Endothelial cell of umbilical vein (primary cell): ENCODE results near the gene LBHD2.

Experiments used
- EZH2 ChIP-seq: IDR thresholded peaks from 2 replicates; pipeline ENCODE4 v1.6.1; 2012; ENCODE audit warnings: borderline replicate concordance, low read depth, mild to moderate bottlenecking, moderate library complexity, low read length, inconsistent platforms; ENCODE audit not compliant: severe bottlenecking
- GATA2 ChIP-seq: IDR thresholded peaks from 2 replicates; pipeline ENCODE4 v1.7.0; 2011; ENCODE audit warnings: low read depth, mild to moderate bottlenecking, moderate library complexity, mixed read lengths, low read length; ENCODE audit not compliant: insufficient read length, insufficient read depth
- JUN ChIP-seq: IDR thresholded peaks from 2 replicates; pipeline ENCODE4 v1.6.1; 2011; ENCODE audit warnings: borderline replicate concordance, low read depth; ENCODE audit not compliant: insufficient read length, insufficient read depth
- MYC ChIP-seq: IDR thresholded peaks from one replicate; pipeline ENCODE4 v1.6.1; 2011; ENCODE audit warnings: mild to moderate bottlenecking, low read depth, low read length
- POLR2A ChIP-seq: IDR thresholded peaks from 2 replicates; pipeline ENCODE4 v1.6.1; 2012; ENCODE audit warnings: low read depth, mild to moderate bottlenecking, control low read depth, low read length
- POLR2AphosphoS5 ChIP-seq: IDR thresholded peaks from 2 replicates; pipeline ENCODE4 v1.6.1; 2012; ENCODE audit warnings: low read depth, mild to moderate bottlenecking, control low read depth, low read length, moderate library complexity; ENCODE audit not compliant: insufficient read depth
- TF ChIP-seq, protein P1 (sequence below), 2 donors: IDR thresholded peaks; 1 replicate in 1 of 2; 2 replicates in 1 of 2; pipeline ENCODE4 v1.5.1; 2011; ENCODE audit warnings: low read length in 2 of 2, mild to moderate bottlenecking in 2 of 2, moderate library complexity in 2 of 2, control low read depth in 1 of 2, inconsistent platforms in 1 of 2, low read depth in 1 of 2; ENCODE audit not compliant: insufficient read depth in 1 of 2; ENCODE audit errors: extremely low read depth in 1 of 2
- TF ChIP-seq, protein P2 (sequence below): IDR thresholded peaks from 2 replicates; pipeline ENCODE4 v1.6.1; 2011; ENCODE audit not compliant: insufficient read depth, insufficient read length

DNA sequence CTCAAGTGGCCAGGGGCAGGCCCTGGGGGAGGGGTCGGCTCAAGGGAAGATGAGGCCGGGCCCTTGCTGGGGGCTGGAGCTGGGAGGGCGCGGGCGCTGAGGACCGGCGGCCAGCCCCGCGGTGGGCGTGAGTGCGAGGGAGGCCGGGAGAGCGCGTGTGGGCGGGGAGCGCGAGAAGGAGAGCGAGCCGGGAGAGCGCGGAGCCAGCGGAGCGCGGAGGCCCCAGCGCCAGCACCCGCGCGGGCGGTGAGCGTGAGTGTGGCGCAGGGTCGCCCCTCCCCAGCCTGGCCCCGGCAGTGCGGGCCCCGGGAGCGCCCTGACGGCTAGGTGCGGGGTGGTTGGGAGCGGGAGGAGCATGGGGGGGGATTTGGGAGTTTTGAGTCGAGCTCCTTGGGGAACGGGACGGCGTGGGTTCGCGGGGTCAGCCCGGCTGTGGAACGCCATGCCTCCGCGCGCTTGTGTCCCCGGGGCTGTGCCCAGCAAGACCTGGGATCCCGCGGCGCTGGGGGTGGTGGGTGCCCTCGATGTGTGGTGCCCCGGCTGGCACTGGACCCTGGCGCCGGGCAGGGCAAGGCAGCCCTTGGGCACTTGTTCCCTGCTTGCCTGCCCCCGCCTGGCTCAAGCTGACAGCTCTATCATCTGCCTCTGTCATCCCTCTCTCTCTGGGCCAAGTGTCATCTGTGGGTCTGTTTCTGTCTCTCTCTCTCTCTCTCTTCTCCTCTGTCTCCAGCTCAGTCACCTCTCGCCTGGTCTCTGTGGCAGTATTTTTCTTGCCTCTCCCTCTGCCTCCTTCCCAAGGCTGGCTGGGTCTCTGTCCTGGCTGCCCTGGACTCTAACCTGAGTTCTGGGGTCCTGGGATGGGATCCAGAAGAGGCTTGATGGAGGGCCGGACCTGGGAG, at the start of gene LBHD2:
- TF ChIP-seq POLR2A (no peak), EZH2 (peak; percentile 51), POLR2AphosphoS5 (no peak), JUN (no peak), MYC (no peak), GATA2 (no peak)
- TF ChIP-seq, protein P1, sequence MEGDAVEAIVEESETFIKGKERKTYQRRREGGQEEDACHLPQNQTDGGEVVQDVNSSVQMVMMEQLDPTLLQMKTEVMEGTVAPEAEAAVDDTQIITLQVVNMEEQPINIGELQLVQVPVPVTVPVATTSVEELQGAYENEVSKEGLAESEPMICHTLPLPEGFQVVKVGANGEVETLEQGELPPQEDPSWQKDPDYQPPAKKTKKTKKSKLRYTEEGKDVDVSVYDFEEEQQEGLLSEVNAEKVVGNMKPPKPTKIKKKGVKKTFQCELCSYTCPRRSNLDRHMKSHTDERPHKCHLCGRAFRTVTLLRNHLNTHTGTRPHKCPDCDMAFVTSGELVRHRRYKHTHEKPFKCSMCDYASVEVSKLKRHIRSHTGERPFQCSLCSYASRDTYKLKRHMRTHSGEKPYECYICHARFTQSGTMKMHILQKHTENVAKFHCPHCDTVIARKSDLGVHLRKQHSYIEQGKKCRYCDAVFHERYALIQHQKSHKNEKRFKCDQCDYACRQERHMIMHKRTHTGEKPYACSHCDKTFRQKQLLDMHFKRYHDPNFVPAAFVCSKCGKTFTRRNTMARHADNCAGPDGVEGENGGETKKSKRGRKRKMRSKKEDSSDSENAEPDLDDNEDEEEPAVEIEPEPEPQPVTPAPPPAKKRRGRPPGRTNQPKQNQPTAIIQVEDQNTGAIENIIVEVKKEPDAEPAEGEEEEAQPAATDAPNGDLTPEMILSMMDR (IDR thresholded peaks at IDR 0.05; ENCODE audit: extremely low read depth in 1 of 2, insufficient read depth in 1 of 2, low read depth in 1 of 2, low read length in 2 of 2) = no peak
- TF ChIP-seq, protein P2, sequence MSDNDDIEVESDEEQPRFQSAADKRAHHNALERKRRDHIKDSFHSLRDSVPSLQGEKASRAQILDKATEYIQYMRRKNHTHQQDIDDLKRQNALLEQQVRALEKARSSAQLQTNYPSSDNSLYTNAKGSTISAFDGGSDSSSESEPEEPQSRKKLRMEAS = no peak
